Measurements from ENCODE around the gene HLA-DOA. TPM values are rescaled to one million over a fixed set of nuclear protein-coding genes. Genes with fewer than 3 reads are reported as not detected.

HLA-DOA gene
- total RNA-seq, 1 donor from 2014 or later, result 0.48 TPM

GRCh38 chr6:33034554-33034953 lies 25.2 kb upstream of the HLA-DOA start:
- Histone ChIP-seq H3K4me1 (ENCODE audit: insufficient read depth, low read length) (no peaks in the 10 kb centered on the region), H3K36me3 (ENCODE audit: insufficient read depth, low read length) (no peaks in the 10 kb centered on the region), H3K27ac (ENCODE audit: low read depth, low read length) (no peak overlapping the region), H4K20me1 (ENCODE audit: insufficient read depth, low read length) (no peaks in the 10 kb centered on the region), H3K79me2 (ENCODE audit: insufficient read depth, low read length) (no peaks in the 10 kb centered on the region), H3K4me2 (ENCODE audit: low read length) (no peak overlapping the region), H3K27me3 (ENCODE audit: insufficient read depth, low read length) (peaks cover 23% of the 10 kb centered on the region), H3K4me3 (ENCODE audit: insufficient read depth, low read depth, low read length) (no peak overlapping the region), H2AFZ (ENCODE audit: low read depth, low read length) (no peak overlapping the region), H3K9ac (ENCODE audit: low read length) (no peak overlapping the region), H3K9me3 (ENCODE audit: insufficient read depth, low read depth, low read length) (no peaks in the 10 kb centered on the region)
- FAIRE-seq (no peak), DNase-seq (ENCODE audit: low read depth) (no peak)
- Mint-ChIP-seq H3K27ac (ENCODE audit: unreplicated experiment) (no peak overlapping the region), H3K36me3 (ENCODE audit: low read depth, unreplicated experiment) (no peaks in the 10 kb centered on the region), H3K4me1 (ENCODE audit: low read depth, unreplicated experiment) (no peaks in the 10 kb centered on the region), H3K4me3 (ENCODE audit: unreplicated experiment) (no peak overlapping the region), H3K27me3 (ENCODE audit: low read depth, unreplicated experiment) (peaks cover 10% of the 10 kb centered on the region), H3K9me3 (ENCODE audit: unreplicated experiment) (peaks cover 6% of the 10 kb centered on the region)
- TF ChIP-seq CTCF (IDR thresholded peaks at IDR 0.05; ENCODE audit: insufficient read depth, low read depth, low read length), result no peak
- no peak for TF ChIP-seq EZH2 (IDR thresholded peaks at IDR 0.05; ENCODE audit: insufficient read depth, low read length)

GRCh38 chr6:33030245-33030644 lies 20.9 kb upstream of the HLA-DOA start:
- TF ChIP-seq CTCF (IDR thresholded peaks at IDR 0.05; ENCODE audit: insufficient read depth, low read depth, low read length) (no peak), EZH2 (IDR thresholded peaks at IDR 0.05; ENCODE audit: insufficient read depth, low read length) (no peak)
- H3K27me3 ChIP-seq (ENCODE audit: insufficient read depth, low read length), result peaks cover 29% of the 10 kb centered on the region
- H2AFZ ChIP-seq (ENCODE audit: low read depth, low read length), result no peak overlapping the region
- H3K9me3 ChIP-seq (ENCODE audit: insufficient read depth, low read depth, low read length), result no peaks in the 10 kb centered on the region
- no peaks in the 10 kb centered on the region for H3K36me3 Mint-ChIP-seq (ENCODE audit: low read depth, unreplicated experiment)
- H3K4me3 ChIP-seq (ENCODE audit: insufficient read depth, low read depth, low read length), result no peak overlapping the region
- H3K9me3 Mint-ChIP-seq (ENCODE audit: unreplicated experiment), result peaks cover 3% of the 10 kb centered on the region
- no peaks in the 10 kb centered on the region for H3K4me1 ChIP-seq (ENCODE audit: insufficient read depth, low read length)
- H3K4me1 Mint-ChIP-seq (ENCODE audit: low read depth, unreplicated experiment), result no peaks in the 10 kb centered on the region
- no peak overlapping the region for H3K9ac ChIP-seq (ENCODE audit: low read length)
- no peak overlapping the region for H3K27ac ChIP-seq (ENCODE audit: low read depth, low read length)
- H3K36me3 ChIP-seq (ENCODE audit: insufficient read depth, low read length), result no peaks in the 10 kb centered on the region
- H3K4me2 ChIP-seq (ENCODE audit: low read length), result no peak overlapping the region
- no peak for DNase-seq (ENCODE audit: low read depth)
- no peak overlapping the region for H3K4me3 Mint-ChIP-seq (ENCODE audit: unreplicated experiment)
- H3K79me2 ChIP-seq (ENCODE audit: insufficient read depth, low read length), result no peaks in the 10 kb centered on the region
- FAIRE-seq, result no peak
- H4K20me1 ChIP-seq (ENCODE audit: insufficient read depth, low read length), result no peaks in the 10 kb centered on the region
- no peak overlapping the region for H3K27ac Mint-ChIP-seq (ENCODE audit: unreplicated experiment)
- H3K27me3 Mint-ChIP-seq (ENCODE audit: low read depth, unreplicated experiment), result peaks cover 16% of the 10 kb centered on the region

- H3K36me3 ChIP-seq (ENCODE audit: insufficient read depth, low read length), result no peaks in the 10 kb centered on the region
- peaks cover 16% of the 10 kb centered on the region for H3K27me3 Mint-ChIP-seq (ENCODE audit: low read depth, unreplicated experiment)
- H3K27ac ChIP-seq (ENCODE audit: low read depth, low read length), result no peak overlapping the region
- no peak for TF ChIP-seq EZH2 (IDR thresholded peaks at IDR 0.05; ENCODE audit: insufficient read depth, low read length)
- no peak for TF ChIP-seq CTCF (IDR thresholded peaks at IDR 0.05; ENCODE audit: insufficient read depth, low read depth, low read length)
- H3K4me3 ChIP-seq (ENCODE audit: insufficient read depth, low read depth, low read length), result no peak overlapping the region
- peaks cover under 1% of the 10 kb centered on the region for H3K9me3 Mint-ChIP-seq (ENCODE audit: unreplicated experiment)
- H3K4me3 Mint-ChIP-seq (ENCODE audit: unreplicated experiment), result no peak overlapping the region
- H3K4me1 ChIP-seq (ENCODE audit: insufficient read depth, low read length), result no peaks in the 10 kb centered on the region
- H3K4me1 Mint-ChIP-seq (ENCODE audit: low read depth, unreplicated experiment), result no peaks in the 10 kb centered on the region
- DNase-seq (ENCODE audit: low read depth), result no peak
- FAIRE-seq, result no peak
- no peak overlapping the region for H3K27ac Mint-ChIP-seq (ENCODE audit: unreplicated experiment)
- H2AFZ ChIP-seq (ENCODE audit: low read depth, low read length), result no peak overlapping the region
- no peak overlapping the region for H3K4me2 ChIP-seq (ENCODE audit: low read length)
- no peaks in the 10 kb centered on the region for H3K79me2 ChIP-seq (ENCODE audit: insufficient read depth, low read length)
- H4K20me1 ChIP-seq (ENCODE audit: insufficient read depth, low read length), result no peaks in the 10 kb centered on the region
- peaks cover 24% of the 10 kb centered on the region for H3K27me3 ChIP-seq (ENCODE audit: insufficient read depth, low read length)
- no peak overlapping the region for H3K9ac ChIP-seq (ENCODE audit: low read length)
- no peaks in the 10 kb centered on the region for H3K36me3 Mint-ChIP-seq (ENCODE audit: low read depth, unreplicated experiment)
- no peaks in the 10 kb centered on the region for H3K9me3 ChIP-seq (ENCODE audit: insufficient read depth, low read depth, low read length)
These were observed 20.2 kb upstream of the HLA-DOA start for GRCh38 chr6:33029328-33030184.

Measured in astrocyte (in vitro differentiated cells and primary cell).